Testis (tissue), 2 donors: ENCODE data around the gene MRPL43.

Experiments used
- CTCF ChIP-seq, 3 experiments: fragments of 450-650 bp in 2 of 3; fragments of 200-600 bp in 1 of 3; sonication (generic) in 1 of 3; IDR thresholded peaks; one replicate each; pipeline ENCODE4 v1.5.1; 2016 to 2019; ENCODE audit warnings: antibody characterized with exemption in 3 of 3, mild to moderate bottlenecking in 2 of 3, moderate library complexity in 1 of 3
- POLR2A ChIP-seq: fragments of 450-650 bp; IDR thresholded peaks from one replicate; pipeline ENCODE4 v1.6.1; 2017; ENCODE audit warnings: antibody characterized with exemption, mild to moderate bottlenecking, moderate library complexity

- TF ChIP-seq POLR2A, result no peak
- no peak for TF ChIP-seq CTCF (IDR thresholded peaks at IDR 0.05)
These were observed 12.4 kb upstream of the MRPL43 start, which contains the start of gene LZTS2 for GRCh38 chr10:100999742-101000126.
